Adrenal gland (tissue), 5 donors: ENCODE results near the gene BCORL1.

ENCODE experiments used
- POLR2A ChIP-seq, 2 donors: fragments of 450-650 bp; IDR thresholded peaks; one replicate each; pipeline ENCODE4 v1.6.1; 2017; ENCODE audit warnings: antibody characterized with exemption in 2 of 2, mild to moderate bottlenecking in 2 of 2, moderate library complexity in 1 of 2
- TF ChIP-seq, protein P1 (sequence below), 6 experiments: fragments of 450-650 bp in 4 of 6; fragments of 200-600 bp in 2 of 6; sonication (generic) in 1 of 6; IDR thresholded peaks; 1 replicate in 5 of 6; 2 replicates in 1 of 6; pipeline versions ENCODE4 v1.5.1 to v1.8.0; 2016 to 2021; ENCODE audit warnings: antibody characterized with exemption in 6 of 6, mild to moderate bottlenecking in 2 of 6, moderate library complexity in 1 of 6
- donor health status: DM: no; HTN: no; CAD: no.

GRCh38 chrX:129954804-129955203 lies 27.6 kb upstream of the BCORL1 start:
- TF ChIP-seq, protein P1, sequence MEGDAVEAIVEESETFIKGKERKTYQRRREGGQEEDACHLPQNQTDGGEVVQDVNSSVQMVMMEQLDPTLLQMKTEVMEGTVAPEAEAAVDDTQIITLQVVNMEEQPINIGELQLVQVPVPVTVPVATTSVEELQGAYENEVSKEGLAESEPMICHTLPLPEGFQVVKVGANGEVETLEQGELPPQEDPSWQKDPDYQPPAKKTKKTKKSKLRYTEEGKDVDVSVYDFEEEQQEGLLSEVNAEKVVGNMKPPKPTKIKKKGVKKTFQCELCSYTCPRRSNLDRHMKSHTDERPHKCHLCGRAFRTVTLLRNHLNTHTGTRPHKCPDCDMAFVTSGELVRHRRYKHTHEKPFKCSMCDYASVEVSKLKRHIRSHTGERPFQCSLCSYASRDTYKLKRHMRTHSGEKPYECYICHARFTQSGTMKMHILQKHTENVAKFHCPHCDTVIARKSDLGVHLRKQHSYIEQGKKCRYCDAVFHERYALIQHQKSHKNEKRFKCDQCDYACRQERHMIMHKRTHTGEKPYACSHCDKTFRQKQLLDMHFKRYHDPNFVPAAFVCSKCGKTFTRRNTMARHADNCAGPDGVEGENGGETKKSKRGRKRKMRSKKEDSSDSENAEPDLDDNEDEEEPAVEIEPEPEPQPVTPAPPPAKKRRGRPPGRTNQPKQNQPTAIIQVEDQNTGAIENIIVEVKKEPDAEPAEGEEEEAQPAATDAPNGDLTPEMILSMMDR (IDR thresholded peaks at IDR 0.05), result no peak
- TF ChIP-seq POLR2A (IDR thresholded peaks at IDR 0.05), result no peak
